Measurements from ENCODE around the gene ATG7.

ATG7 gene

DNA sequence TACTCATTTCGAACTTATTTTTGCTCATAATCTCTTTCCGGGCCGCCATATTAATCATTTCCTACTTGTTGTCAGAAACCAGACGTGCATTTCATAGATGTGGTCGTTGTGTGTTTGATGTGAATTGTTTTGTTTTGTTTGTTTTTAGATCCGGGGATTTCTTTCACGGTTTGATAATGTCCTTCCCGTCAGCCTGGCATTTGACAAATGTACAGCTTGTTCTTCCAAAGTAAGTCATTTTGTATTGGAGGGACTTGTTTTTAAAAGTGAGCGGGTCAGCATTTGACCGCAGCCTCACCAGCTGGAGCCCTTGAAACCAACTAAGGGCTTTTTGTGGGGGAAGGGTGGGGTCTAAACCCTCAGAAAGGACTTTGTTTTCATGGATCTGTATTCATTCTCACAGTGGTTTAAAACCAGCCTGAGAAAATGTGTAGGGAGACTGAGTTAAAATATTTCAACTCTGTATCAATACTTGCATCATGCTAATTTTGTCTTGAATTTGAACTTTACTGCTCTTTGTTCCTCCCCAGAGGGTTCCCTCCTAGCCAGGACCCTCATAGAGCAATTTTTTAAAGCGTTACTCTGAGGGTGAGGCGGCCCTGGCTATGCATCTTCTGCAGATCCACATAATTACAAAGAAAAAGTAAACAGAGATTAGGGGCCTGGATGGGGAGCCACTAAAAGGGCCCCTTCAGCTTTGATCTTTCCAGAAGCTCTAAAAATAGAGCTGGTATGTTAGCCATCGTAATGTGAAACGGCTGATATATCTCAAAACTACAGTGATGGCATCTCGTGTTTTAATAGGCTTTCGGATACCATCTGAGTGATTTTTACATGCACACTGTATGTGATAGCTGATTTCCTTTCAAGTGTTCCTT lies 107.9 kb downstream of the ATG7 start:
- Histone ChIP-seq H3K4me3 (ENCODE audit: low read depth in 1 of 2, low read length in 2 of 2) (no peak overlapping the region), H3K27me3 (ENCODE audit: insufficient read depth, low read length, poor library complexity) (no peaks in the 10 kb centered on the region), H3K9ac (ENCODE audit: low read depth, low read length) (no peak overlapping the region), H3K4me2 (ENCODE audit: insufficient read depth, low read length) (no peak overlapping the region), H3K27ac (ENCODE audit: low read length) (no peak overlapping the region), H3K36me3 (ENCODE audit: insufficient read depth, low read length) (no peaks in the 10 kb centered on the region), H2AFZ (ENCODE audit: low read depth, low read length) (no peak overlapping the region), H3K79me2 (ENCODE audit: insufficient read depth, low read length) (no peaks in the 10 kb centered on the region), H4K20me1 (ENCODE audit: insufficient read depth, low read length) (no peaks in the 10 kb centered on the region), H3K4me1 (ENCODE audit: insufficient read depth, low read length) (no peaks in the 10 kb centered on the region), H3K9me3 (ENCODE audit: insufficient read depth, low read length, severe bottlenecking) (no peaks in the 10 kb centered on the region)
- ATAC-seq (ENCODE audit: insufficient read depth, low read depth), result no peak
- DNase-seq, result no peak
- TF ChIP-seq, protein P1, sequence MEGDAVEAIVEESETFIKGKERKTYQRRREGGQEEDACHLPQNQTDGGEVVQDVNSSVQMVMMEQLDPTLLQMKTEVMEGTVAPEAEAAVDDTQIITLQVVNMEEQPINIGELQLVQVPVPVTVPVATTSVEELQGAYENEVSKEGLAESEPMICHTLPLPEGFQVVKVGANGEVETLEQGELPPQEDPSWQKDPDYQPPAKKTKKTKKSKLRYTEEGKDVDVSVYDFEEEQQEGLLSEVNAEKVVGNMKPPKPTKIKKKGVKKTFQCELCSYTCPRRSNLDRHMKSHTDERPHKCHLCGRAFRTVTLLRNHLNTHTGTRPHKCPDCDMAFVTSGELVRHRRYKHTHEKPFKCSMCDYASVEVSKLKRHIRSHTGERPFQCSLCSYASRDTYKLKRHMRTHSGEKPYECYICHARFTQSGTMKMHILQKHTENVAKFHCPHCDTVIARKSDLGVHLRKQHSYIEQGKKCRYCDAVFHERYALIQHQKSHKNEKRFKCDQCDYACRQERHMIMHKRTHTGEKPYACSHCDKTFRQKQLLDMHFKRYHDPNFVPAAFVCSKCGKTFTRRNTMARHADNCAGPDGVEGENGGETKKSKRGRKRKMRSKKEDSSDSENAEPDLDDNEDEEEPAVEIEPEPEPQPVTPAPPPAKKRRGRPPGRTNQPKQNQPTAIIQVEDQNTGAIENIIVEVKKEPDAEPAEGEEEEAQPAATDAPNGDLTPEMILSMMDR (IDR thresholded peaks at IDR 0.05; ENCODE audit: borderline replicate concordance, extremely low read depth, low read length, poor library complexity, severe bottlenecking), result no peak
- no peak for TF ChIP-seq EZH2 (IDR thresholded peaks at IDR 0.05; ENCODE audit: borderline replicate concordance, low read depth, low read length, severe bottlenecking)

DNA sequence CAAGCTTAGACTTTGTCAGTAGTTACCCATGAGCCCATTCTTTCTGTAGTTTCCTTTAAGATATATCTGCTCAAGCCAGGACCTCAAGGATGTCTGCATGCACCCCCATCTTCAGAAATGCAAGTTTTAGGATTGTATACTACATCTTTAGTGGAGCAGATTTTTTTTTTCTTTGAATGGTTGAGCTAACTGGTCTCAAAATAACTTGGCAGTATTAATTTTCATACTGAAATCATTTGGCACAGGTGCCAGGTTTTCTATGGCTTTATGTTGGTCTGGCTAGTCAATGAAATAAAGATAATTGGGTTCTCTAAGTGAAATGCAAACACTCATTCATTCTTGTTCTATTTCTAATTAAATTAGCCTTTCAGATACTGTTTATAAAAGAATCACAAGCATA lies 108.9 kb downstream of the ATG7 start:
- no peaks in the 10 kb centered on the region for H4K20me1 ChIP-seq (ENCODE audit: insufficient read depth, low read length)
- H3K9me3 ChIP-seq (ENCODE audit: insufficient read depth, low read length, severe bottlenecking), result no peaks in the 10 kb centered on the region
- no peak overlapping the region for H3K27ac ChIP-seq (ENCODE audit: low read length)
- H3K4me3 ChIP-seq (ENCODE audit: low read depth in 1 of 2, low read length in 2 of 2), result no peak overlapping the region
- TF ChIP-seq, protein P1 (IDR thresholded peaks at IDR 0.05; ENCODE audit: borderline replicate concordance, extremely low read depth, low read length, poor library complexity, severe bottlenecking), result no peak
- no peak for TF ChIP-seq EZH2 (IDR thresholded peaks at IDR 0.05; ENCODE audit: borderline replicate concordance, low read depth, low read length, severe bottlenecking)
- H3K79me2 ChIP-seq (ENCODE audit: insufficient read depth, low read length), result no peaks in the 10 kb centered on the region
- no peak overlapping the region for H3K9ac ChIP-seq (ENCODE audit: low read depth, low read length)
- H3K36me3 ChIP-seq (ENCODE audit: insufficient read depth, low read length), result no peaks in the 10 kb centered on the region
- ATAC-seq (ENCODE audit: insufficient read depth, low read depth), result no peak
- no peak for DNase-seq
- H3K27me3 ChIP-seq (ENCODE audit: insufficient read depth, low read length, poor library complexity), result no peaks in the 10 kb centered on the region
- H2AFZ ChIP-seq (ENCODE audit: low read depth, low read length), result no peak overlapping the region
- no peak overlapping the region for H3K4me2 ChIP-seq (ENCODE audit: insufficient read depth, low read length)
- no peaks in the 10 kb centered on the region for H3K4me1 ChIP-seq (ENCODE audit: insufficient read depth, low read length)

DNA sequence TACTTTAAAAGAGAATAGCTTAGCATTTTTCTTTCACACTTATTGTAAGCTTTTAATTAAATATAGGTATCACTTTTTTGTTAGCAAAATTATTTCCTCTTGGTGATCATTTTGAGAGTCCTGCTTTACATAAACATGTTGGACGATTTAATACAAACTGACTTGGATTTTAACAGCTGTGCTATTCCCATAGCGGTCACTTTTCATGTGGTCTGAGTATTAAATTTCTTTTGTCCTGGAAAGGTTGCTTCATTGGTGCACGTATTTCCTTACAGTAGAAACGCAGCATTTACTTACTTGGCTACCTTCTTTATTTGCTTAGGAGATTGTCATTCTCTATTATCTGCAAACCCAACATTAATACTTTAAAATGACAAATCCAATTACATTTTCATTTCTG lies 109.4 kb downstream of the ATG7 start:
- Histone ChIP-seq H3K9me3 (ENCODE audit: insufficient read depth, low read length, severe bottlenecking) (no peaks in the 10 kb centered on the region), H3K4me3 (ENCODE audit: low read depth in 1 of 2, low read length in 2 of 2) (no peak overlapping the region), H4K20me1 (ENCODE audit: insufficient read depth, low read length) (no peaks in the 10 kb centered on the region), H3K36me3 (ENCODE audit: insufficient read depth, low read length) (no peaks in the 10 kb centered on the region), H3K27ac (ENCODE audit: low read length) (no peak overlapping the region), H2AFZ (ENCODE audit: low read depth, low read length) (no peak overlapping the region), H3K4me2 (ENCODE audit: insufficient read depth, low read length) (no peak overlapping the region), H3K79me2 (ENCODE audit: insufficient read depth, low read length) (no peaks in the 10 kb centered on the region), H3K9ac (ENCODE audit: low read depth, low read length) (no peak overlapping the region), H3K4me1 (ENCODE audit: insufficient read depth, low read length) (no peaks in the 10 kb centered on the region), H3K27me3 (ENCODE audit: insufficient read depth, low read length, poor library complexity) (no peaks in the 10 kb centered on the region)
- no peak for DNase-seq
- no peak for TF ChIP-seq EZH2 (IDR thresholded peaks at IDR 0.05; ENCODE audit: borderline replicate concordance, low read depth, low read length, severe bottlenecking)
- TF ChIP-seq, protein P1 (IDR thresholded peaks at IDR 0.05; ENCODE audit: borderline replicate concordance, extremely low read depth, low read length, poor library complexity, severe bottlenecking), result no peak
- no peak for ATAC-seq (ENCODE audit: insufficient read depth, low read depth)
